HepG2 (cell line): ENCODE measurements around the gene MILR1. TPM values are rescaled to one million over a fixed set of nuclear protein-coding genes. Genes with fewer than 3 reads are reported as not detected.

ENCODE experiments used
- HOXA3 ChIP-seq: sonication (generic); formaldehyde crosslinking; IDR thresholded peaks from 2 replicates; pipeline ENCODE4 v1.5.0; 2020; ENCODE audit warnings: missing genetic modification reagents
- ISL2 ChIP-seq: sonication (generic); formaldehyde crosslinking; IDR thresholded peaks from 2 replicates; pipeline ENCODE4 v1.5.0; 2020; ENCODE audit warnings: missing genetic modification reagents
- KAT8 ChIP-seq: IDR thresholded peaks from 2 replicates; pipeline ENCODE4 v1.6.1; 2016; ENCODE audit warnings: missing genetic modification reagents, missing compliant biosample characterization
- KLF13 ChIP-seq: sonication (generic); formaldehyde crosslinking; IDR thresholded peaks from 2 replicates; pipeline ENCODE4 v1.4.0; 2020; ENCODE audit warnings: mild to moderate bottlenecking, missing genetic modification reagents
- MAX ChIP-seq: IDR thresholded peaks from 2 replicates; pipeline ENCODE4 v1.6.1; 2012; ENCODE audit warnings: inconsistent platforms
- NR1H2 ChIP-seq: sonication (generic); formaldehyde crosslinking; IDR thresholded peaks from 2 replicates; pipeline ENCODE4 v1.8.1; 2022; ENCODE audit warnings: low read depth, missing genetic modification reagents, borderline replicate concordance
- RBM22 ChIP-seq: fragments of 200-400 bp; formaldehyde crosslinking; optimal IDR thresholded peaks from 2 replicates; pipeline ENCODE3; 2017; ENCODE audit warnings: mild to moderate bottlenecking, low read length, moderate library complexity
- RELA ChIP-seq: sonication (generic); formaldehyde crosslinking; IDR thresholded peaks from 2 replicates; pipeline ENCODE4 v1.4.0; 2020; ENCODE audit warnings: missing genetic modification reagents
- SRY ChIP-seq: sonication (generic); formaldehyde crosslinking; IDR thresholded peaks from 2 replicates; pipeline ENCODE4 v1.8.0; 2022; ENCODE audit warnings: mild to moderate bottlenecking, missing genetic modification reagents
- SSRP1 ChIP-seq: IDR thresholded peaks from 2 replicates; pipeline ENCODE4 v1.6.1; 2016; ENCODE audit warnings: control low read depth
- TCF7L2 ChIP-seq: IDR thresholded peaks from 2 replicates; pipeline ENCODE4 v1.6.1; 2011; ENCODE audit warnings: mild to moderate bottlenecking, low read depth, low read length, moderate library complexity
- THYN1 ChIP-seq: sonication (generic); formaldehyde crosslinking; IDR thresholded peaks from 2 replicates; pipeline ENCODE4 v1.8.1; 2023; ENCODE audit warnings: low read depth, mild to moderate bottlenecking, moderate library complexity, missing genetic modification reagents, borderline replicate concordance
- ZFX ChIP-seq: sonication (generic); formaldehyde crosslinking; IDR thresholded peaks from 2 replicates; pipeline ENCODE4 v1.4.0; 2020; ENCODE audit warnings: mild to moderate bottlenecking, low read depth, missing genetic modification reagents, moderate library complexity
- ZNF225 ChIP-seq: sonication (generic); formaldehyde crosslinking; IDR thresholded peaks from 2 replicates; pipeline ENCODE4 v1.4.0; 2020; ENCODE audit warnings: mild to moderate bottlenecking, missing genetic modification reagents
- ZNF256 ChIP-seq: sonication (generic); formaldehyde crosslinking; conservative IDR thresholded peaks from 2 replicates; pipeline ENCODE4 v1.4.0; 2020; ENCODE audit warnings: missing genetic modification reagents
- ZNF414 ChIP-seq: sonication (generic); formaldehyde crosslinking; IDR thresholded peaks from 2 replicates; pipeline ENCODE4 v1.5.0; 2020; ENCODE audit warnings: missing genetic modification reagents
- ZNF614 ChIP-seq: IDR thresholded peaks from 2 replicates; pipeline ENCODE4 v1.6.1; 2018; ENCODE audit warnings: missing biosample characterization, missing genetic modification reagents, inconsistent platforms, borderline replicate concordance
- ZNF687 ChIP-seq: sonication (generic); formaldehyde crosslinking; IDR thresholded peaks from 2 replicates; pipeline ENCODE4 v1.5.1; 2020; ENCODE audit warnings: mild to moderate bottlenecking, missing genetic modification reagents, moderate library complexity
- ZNF766 ChIP-seq: sonication (generic); formaldehyde crosslinking; IDR thresholded peaks from 2 replicates; pipeline ENCODE4 v1.5.0; 2020; ENCODE audit warnings: missing genetic modification reagents, borderline replicate concordance
- ZSCAN20 ChIP-seq: sonication (generic); formaldehyde crosslinking; IDR thresholded peaks from 2 replicates; pipeline ENCODE4 v1.4.0; 2020; ENCODE audit warnings: missing genetic modification reagents, mild to moderate bottlenecking, borderline replicate concordance
- ZZZ3 ChIP-seq: sonication (generic); formaldehyde crosslinking; IDR thresholded peaks from 2 replicates; pipeline ENCODE4 v1.4.0; 2020; ENCODE audit warnings: missing genetic modification reagents, mild to moderate bottlenecking, borderline replicate concordance
- polyA plus RNA-seq, 8 experiments: library from polyadenylated mRNA; depleted of rRNA in 3 of 8; stranded (reverse) in 7 of 8; unstranded in 1 of 8; fragments of >200 nt; fragmentation: Illumina TruSeq in 4 of 8; extraction: Trizol in 4 of 8; gene quantifications; 2 replicates each; pipeline versions ENCODE4 v1.2.1 to v1.2.3, GENCODE V29; 2011 to 2016; ENCODE audit warnings: low read depth in 4 of 8, missing spikeins in 1 of 8, mixed read lengths in 1 of 8; ENCODE audit not compliant: insufficient read depth in 1 of 8
- total RNA-seq, 5 experiments: library from RNA; depleted of rRNA; stranded (reverse); fragments of >200 nt; fragmentation: Illumina TruSeq; extraction: Trizol; gene quantifications; 2 replicates each; pipeline ENCODE4 v1.2.3, GENCODE V29; 2016; ENCODE audit warnings: low read depth in 1 of 5
- TF ChIP-seq, protein P1 (sequence below): sonication (generic); formaldehyde crosslinking; IDR thresholded peaks from 2 replicates; pipeline ENCODE4 v1.4.0; 2020; ENCODE audit warnings: missing genetic modification reagents

MILR1 gene
- total and polyA plus RNA-seq, 2 of the 13 experiments (the other 11 are each of a cell fraction or from before 2014, with no cell fraction given), result 0.27 to 1.7 TPM

DNA sequence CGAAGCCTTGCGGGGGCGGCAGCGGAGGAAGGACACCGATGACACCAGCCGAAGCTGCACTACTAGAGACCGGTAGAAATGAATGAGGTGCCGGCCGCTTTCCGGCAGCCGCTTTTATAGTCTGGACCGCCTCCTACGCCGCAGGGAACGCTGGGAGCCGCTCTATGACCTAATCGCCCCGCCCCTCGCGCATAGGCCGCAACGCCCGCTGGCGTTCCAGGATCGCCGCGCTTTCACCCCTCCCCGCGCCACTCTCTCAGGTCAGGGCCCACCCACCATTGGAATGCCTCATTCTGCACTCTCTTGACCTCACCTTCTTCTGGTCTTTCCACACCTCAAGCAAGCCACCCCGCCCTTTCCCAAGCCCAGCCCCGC, 57.3 kb downstream of the MILR1 start, which contains the start of gene DDX5 (continued):
- TF ChIP-seq MAX (peak; percentile 19; the same call in 1 of the 2 replicates), RBM22 (peak; percentile 76), ZZZ3 (CRISPR knock-in tag) (peak; percentile 16; the same call in 1 of the 2 replicates), THYN1 (CRISPR knock-in tag) (no peak), ZNF225 (CRISPR knock-in tag) (peak; percentile 69; the same call in 1 of the 2 replicates), ZNF614 (CRISPR knock-in tag) (no peak), KAT8 (CRISPR knock-in tag) (0 out of 2 replicates have a peak, but pooled peaks have one; percentile 1), HOXA3 (CRISPR knock-in tag) (peak; percentile 79; the same call in 1 of the 2 replicates), ZNF256 (peak; percentile 73; the same call in 1 of the 2 replicates), ZFX (CRISPR knock-in tag) (peak; percentile 97), ISL2 (CRISPR knock-in tag) (peak; percentile 45), ZNF414 (CRISPR knock-in tag) (0 out of 2 replicates have a peak, but pooled peaks have one; percentile 9), NR1H2 (CRISPR knock-in tag) (0 out of 2 replicates have a peak, but pooled peaks have one; percentile 58), SRY (CRISPR knock-in tag) (peak; percentile 66; the same call in 1 of the 2 replicates), SSRP1 (CRISPR knock-in tag) (peak; percentile 2; the same call in 1 of the 2 replicates), ZNF687 (no peak), KLF13 (CRISPR knock-in tag) (peak; percentile 70; the same call in 1 of the 2 replicates), RELA (CRISPR knock-in tag) (0 out of 2 replicates have a peak, but pooled peaks have one; percentile 28), ZNF766 (CRISPR knock-in tag) (peak; percentile 90; the same call in 1 of the 2 replicates), TCF7L2 (no peak), ZSCAN20 (0 out of 2 replicates have a peak, but pooled peaks have one; percentile 18)
- TF ChIP-seq, protein P1, sequence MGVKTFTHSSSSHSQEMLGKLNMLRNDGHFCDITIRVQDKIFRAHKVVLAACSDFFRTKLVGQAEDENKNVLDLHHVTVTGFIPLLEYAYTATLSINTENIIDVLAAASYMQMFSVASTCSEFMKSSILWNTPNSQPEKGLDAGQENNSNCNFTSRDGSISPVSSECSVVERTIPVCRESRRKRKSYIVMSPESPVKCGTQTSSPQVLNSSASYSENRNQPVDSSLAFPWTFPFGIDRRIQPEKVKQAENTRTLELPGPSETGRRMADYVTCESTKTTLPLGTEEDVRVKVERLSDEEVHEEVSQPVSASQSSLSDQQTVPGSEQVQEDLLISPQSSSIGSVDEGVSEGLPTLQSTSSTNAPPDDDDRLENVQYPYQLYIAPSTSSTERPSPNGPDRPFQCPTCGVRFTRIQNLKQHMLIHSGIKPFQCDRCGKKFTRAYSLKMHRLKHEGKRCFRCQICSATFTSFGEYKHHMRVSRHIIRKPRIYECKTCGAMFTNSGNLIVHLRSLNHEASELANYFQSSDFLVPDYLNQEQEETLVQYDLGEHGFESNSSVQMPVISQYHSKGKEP, result peak; percentile 58; the same call in 1 of the 2 replicates
